Choroid plexus epithelial cell (primary cell): ENCODE measurements around the gene SYNRG.
A peak's percentile ranks its signal among the peaks of the same experiment; 100 is the strongest.

Experiments used
- DNase-seq: peaks from one replicate; pipeline ENCODE4 v3.0.0-alpha.2; 2010; ENCODE audit warnings: low read depth
- H3K4me3 ChIP-seq: 2 replicates; pipeline ENCODE4 v1.5.1; 2011; ENCODE audit warnings: low read depth, mild to moderate bottlenecking, control low read depth, low read length, moderate library complexity
- TF ChIP-seq, protein P1 (sequence below): conservative IDR thresholded peaks from 2 replicates; pipeline ENCODE4 v1.5.1; 2011; ENCODE audit warnings: low read depth, mild to moderate bottlenecking, control low read depth, inconsistent platforms, low read length, moderate library complexity

The SYNRG gene

DNA sequence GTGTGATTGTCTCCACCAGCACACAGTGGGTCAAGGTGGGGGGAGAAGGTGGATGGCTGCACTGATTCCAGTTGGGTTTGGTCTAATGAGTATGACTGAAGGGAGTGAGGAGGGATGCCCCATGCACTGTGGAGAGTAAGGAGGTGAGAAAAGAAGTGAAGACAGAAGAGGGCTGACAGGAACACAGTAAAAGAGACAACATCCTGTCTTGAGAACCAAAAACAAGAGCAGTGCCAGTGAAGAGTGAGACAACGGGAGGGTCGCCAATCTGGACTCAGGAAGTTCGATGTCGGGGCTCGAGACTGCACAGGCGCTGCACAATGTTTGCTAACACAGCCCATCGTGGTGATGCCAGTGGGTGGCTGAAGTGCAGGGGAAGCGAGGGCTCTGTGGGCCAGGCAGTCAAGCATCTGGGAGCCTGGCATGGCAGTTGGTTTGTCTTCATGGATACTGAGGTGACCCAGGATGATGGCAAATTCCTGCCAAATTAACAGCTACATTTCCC lies 85.5 kb downstream of the SYNRG start:
- DNase-seq: no peak
- no peak overlapping the region for H3K4me3 ChIP-seq
- TF ChIP-seq, protein P1, sequence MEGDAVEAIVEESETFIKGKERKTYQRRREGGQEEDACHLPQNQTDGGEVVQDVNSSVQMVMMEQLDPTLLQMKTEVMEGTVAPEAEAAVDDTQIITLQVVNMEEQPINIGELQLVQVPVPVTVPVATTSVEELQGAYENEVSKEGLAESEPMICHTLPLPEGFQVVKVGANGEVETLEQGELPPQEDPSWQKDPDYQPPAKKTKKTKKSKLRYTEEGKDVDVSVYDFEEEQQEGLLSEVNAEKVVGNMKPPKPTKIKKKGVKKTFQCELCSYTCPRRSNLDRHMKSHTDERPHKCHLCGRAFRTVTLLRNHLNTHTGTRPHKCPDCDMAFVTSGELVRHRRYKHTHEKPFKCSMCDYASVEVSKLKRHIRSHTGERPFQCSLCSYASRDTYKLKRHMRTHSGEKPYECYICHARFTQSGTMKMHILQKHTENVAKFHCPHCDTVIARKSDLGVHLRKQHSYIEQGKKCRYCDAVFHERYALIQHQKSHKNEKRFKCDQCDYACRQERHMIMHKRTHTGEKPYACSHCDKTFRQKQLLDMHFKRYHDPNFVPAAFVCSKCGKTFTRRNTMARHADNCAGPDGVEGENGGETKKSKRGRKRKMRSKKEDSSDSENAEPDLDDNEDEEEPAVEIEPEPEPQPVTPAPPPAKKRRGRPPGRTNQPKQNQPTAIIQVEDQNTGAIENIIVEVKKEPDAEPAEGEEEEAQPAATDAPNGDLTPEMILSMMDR: no peak

DNA sequence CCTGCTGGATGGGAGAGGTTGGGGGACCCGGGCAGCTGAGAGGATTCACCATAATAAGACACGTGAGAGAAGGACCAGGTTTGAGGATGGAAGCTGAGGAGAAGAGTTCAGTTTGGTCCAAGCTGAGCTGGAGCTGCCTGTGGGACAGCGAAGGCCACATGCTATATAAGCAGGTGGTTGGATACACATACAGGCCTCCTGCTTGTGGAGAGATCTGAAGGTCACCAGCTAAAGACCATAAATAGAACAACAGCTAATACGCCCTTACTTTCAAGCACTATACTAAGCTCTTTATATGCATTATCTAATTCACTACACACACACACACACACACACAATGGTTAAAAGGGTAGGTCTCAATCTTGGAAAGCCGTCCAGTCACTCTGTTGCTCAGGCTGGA lies 87.4 kb downstream of the SYNRG start:
- no peak for DNase-seq
- TF ChIP-seq, protein P1: no peak
- no peak overlapping the region for H3K4me3 ChIP-seq

DNA sequence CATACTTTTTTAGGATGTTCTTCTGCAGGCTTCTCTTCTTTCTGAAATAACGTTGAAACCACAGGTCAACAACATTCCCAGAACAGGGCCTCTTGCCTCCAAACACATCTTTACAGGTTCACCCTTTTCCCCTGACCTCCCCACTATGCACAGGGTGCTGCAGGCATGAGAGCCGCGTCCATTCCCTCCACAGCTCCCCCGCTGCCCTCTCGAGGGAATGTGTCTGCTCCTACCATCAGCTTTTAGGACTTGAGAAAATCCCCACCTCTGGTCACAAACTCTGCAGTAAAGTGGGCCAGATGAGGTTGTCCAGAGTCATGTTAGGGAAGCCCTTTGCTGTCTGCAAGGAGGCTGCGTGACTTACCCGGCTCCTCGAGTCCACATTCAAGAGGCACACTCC lies 89.0 kb downstream of the SYNRG start:
- TF ChIP-seq, protein P1: no peak
- no peak overlapping the region for H3K4me3 ChIP-seq
- no peak for DNase-seq

DNA sequence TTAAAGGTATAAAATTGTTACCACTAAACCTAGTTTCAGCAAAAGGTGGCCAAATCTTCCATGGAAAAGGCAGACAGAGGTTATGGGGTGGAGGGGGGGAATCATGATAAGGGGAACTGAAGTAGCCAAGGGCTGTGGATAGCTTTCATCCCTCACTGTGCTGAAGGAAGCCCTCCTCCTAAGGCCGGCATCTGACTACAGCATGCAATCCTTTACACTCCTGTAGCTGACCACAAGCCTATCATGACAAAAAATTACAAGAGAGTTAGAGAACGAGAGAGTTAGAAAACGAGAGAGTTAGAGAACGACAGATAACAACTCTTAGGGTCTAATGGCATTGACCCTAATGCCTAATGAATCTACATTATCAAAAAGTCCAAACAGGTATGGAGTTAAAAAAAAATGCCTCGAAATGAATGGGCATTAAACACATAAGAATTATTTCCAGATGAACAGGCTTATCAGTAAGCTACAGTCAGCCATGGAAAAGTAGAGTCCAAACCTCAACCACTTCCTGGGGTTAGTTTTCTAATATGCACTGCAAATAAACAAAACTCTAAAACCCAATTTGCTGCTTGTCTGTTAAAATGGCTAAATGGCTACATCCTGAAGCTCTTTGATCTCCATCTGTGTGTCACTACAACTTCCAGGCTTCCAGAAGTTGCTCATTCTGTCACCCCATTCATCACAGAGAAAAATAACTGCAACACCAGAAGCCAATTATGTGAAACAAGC lies 89.8 kb downstream of the SYNRG start:
- no peak overlapping the region for H3K4me3 ChIP-seq
- peak; percentile 40 for DNase-seq
- TF ChIP-seq, protein P1: no peak

DNA sequence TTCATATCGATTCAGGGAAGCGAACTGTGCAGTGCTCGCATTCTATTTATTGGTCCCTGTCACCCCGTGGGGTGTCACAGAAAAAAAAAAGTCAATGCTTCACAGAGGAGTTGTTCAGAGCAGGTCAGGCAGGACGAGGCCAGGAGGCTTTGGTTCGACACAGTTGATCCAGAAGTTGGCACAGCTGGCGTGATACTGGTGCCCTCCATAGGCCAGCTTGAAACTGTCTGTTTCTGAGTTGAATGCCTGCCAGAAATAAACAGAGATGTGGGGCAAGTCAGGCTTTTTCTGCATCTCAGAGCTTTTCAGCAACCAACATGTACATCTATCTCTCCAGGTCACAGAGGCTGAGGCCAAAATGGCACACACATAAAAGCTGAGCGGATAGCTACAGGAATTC lies 90.4 kb downstream of the SYNRG start:
- DNase-seq: no peak
- TF ChIP-seq, protein P1: no peak
- H3K4me3 ChIP-seq: no peak overlapping the region

DNA sequence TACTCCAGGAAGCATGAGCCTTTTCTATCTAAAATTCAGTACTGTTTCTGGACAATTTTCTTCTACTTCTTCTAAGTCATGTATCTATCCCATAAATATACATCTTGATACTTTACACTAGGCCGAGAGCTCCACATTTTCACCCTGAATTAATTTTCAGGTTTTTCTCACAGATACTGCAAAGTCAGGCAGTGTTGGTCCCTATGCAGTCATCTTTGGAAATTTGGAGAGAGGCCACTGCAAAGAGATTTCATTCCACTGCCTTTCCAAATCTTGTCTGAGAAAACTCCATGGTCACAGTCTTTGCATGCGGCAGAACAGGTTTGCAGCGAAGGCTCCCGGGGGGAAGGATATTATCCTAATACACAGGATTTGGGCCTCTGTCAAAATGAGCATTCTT lies 91.3 kb downstream of the SYNRG start:
- TF ChIP-seq, protein P1: no peak
- H3K4me3 ChIP-seq: no peak overlapping the region
- DNase-seq: no peak

DNA sequence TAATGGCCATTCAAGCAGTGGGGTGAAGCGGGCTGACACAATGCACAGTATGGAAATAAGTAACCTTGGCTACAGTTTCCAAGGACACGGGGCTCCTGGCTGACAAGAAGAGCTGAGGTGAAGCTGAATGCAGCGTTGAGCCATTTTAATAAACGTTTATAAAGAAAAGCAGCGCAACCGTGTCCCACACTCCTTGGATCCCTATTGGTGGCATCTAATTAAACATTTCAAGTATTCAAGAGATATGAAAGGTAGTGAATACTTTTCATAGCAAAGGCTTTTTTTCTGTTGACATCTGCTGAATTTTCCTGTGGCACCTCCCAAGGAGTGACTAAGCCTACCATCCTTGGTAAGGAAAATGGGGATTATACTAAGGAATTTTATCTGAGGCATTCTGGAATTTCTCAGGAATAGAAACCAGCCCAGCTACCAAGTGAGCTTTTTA lies 93.1 kb downstream of the SYNRG start:
- no peak for DNase-seq
- TF ChIP-seq, protein P1: no peak
- H3K4me3 ChIP-seq: no peak overlapping the region
